H9 (cell line): ENCODE data around the gene ATG9B. TPM values are rescaled to one million over a fixed set of nuclear protein-coding genes. Genes with fewer than 3 reads are reported as not detected.

Experiments used
- DNase-seq: peaks from one replicate; pipeline ENCODE4 v3.0.0-alpha.2; 2017
- H2AFZ ChIP-seq: one replicate; pipeline ENCODE4 v1.6.1; 2013; ENCODE audit warnings: mild to moderate bottlenecking, low read length, control low read depth, moderate library complexity
- H2AK5ac ChIP-seq: 2 replicates; pipeline ENCODE4 v1.6.1; 2013; ENCODE audit warnings: low read length, control low read depth, mixed read lengths; ENCODE audit not compliant: insufficient read length
- H2BK120ac ChIP-seq: one replicate; pipeline ENCODE4 v1.6.1; 2013; ENCODE audit warnings: low read depth, mild to moderate bottlenecking, low read length, control low read depth, inconsistent platforms; ENCODE audit not compliant: poor library complexity, severe bottlenecking
- H2BK12ac ChIP-seq: 2 replicates; pipeline ENCODE4 v1.6.1; 2013; ENCODE audit warnings: low read length, control low read depth, mixed read lengths, low read depth; ENCODE audit not compliant: insufficient read length
- H2BK15ac ChIP-seq: 2 replicates; pipeline ENCODE4 v1.6.1; 2013; ENCODE audit warnings: low read depth, low read length, control low read depth
- H2BK20ac ChIP-seq: one replicate; pipeline ENCODE4 v1.6.1; 2013; ENCODE audit warnings: low read depth, mild to moderate bottlenecking, low read length, control low read depth, inconsistent platforms; ENCODE audit not compliant: poor library complexity, severe bottlenecking
- H2BK5ac ChIP-seq: 2 replicates; pipeline ENCODE4 v1.6.1; 2013; ENCODE audit warnings: low read length, control low read depth, mixed read lengths; ENCODE audit not compliant: insufficient read length
- H3K14ac ChIP-seq: 2 replicates; pipeline ENCODE4 v1.6.1; 2013; ENCODE audit warnings: low read length, control low read depth; ENCODE audit not compliant: insufficient read depth
- H3K18ac ChIP-seq: 2 replicates; pipeline ENCODE4 v1.6.1; 2013; ENCODE audit warnings: low read depth, mild to moderate bottlenecking, mixed read lengths, low read length, control low read depth; ENCODE audit not compliant: insufficient read length
- H3K23ac ChIP-seq: 2 replicates; pipeline ENCODE4 v1.6.1; 2013; ENCODE audit warnings: low read length, control low read depth, mixed read lengths, low read depth; ENCODE audit not compliant: insufficient read length
- H3K23me2 ChIP-seq: 2 replicates; pipeline ENCODE4 v1.6.1; 2013; ENCODE audit warnings: low read depth, mild to moderate bottlenecking, mixed read lengths, low read length, control low read depth; ENCODE audit not compliant: insufficient read length, poor library complexity, severe bottlenecking
- H3K27ac ChIP-seq: 2 replicates; pipeline ENCODE4 v1.5.1; 2013; ENCODE audit warnings: low read length, control low read depth, mixed read lengths, low read depth; ENCODE audit not compliant: insufficient read length
- H3K27me3 ChIP-seq: 2 replicates; pipeline ENCODE4 v1.6.1; 2013; ENCODE audit warnings: low read length, control low read depth, inconsistent platforms; ENCODE audit not compliant: insufficient read depth
- H3K4ac ChIP-seq: 2 replicates; pipeline ENCODE4 v1.6.1; 2013; ENCODE audit warnings: low read depth, mild to moderate bottlenecking, control low read depth, inconsistent platforms, low read length, moderate library complexity
- H3K4me1 ChIP-seq: 2 replicates; pipeline ENCODE4 v1.6.1; 2013; ENCODE audit warnings: low read length, control low read depth, inconsistent platforms; ENCODE audit not compliant: insufficient read depth
- H3K4me2 ChIP-seq: 2 replicates; pipeline ENCODE4 v1.6.1; 2013; ENCODE audit warnings: low read length, control low read depth, mixed read lengths; ENCODE audit not compliant: insufficient read length, insufficient read depth
- H3K56ac ChIP-seq: 2 replicates; pipeline ENCODE4 v1.6.1; 2013; ENCODE audit warnings: low read depth, mild to moderate bottlenecking, mixed read lengths, low read length, control low read depth; ENCODE audit not compliant: insufficient read length
- H3K79me1 ChIP-seq: 2 replicates; pipeline ENCODE4 v1.6.1; 2013; ENCODE audit warnings: low read depth, mild to moderate bottlenecking, moderate library complexity, low read length, control low read depth, inconsistent platforms; ENCODE audit not compliant: insufficient read depth, poor library complexity, severe bottlenecking
- H3K79me2 ChIP-seq: 2 replicates; pipeline ENCODE4 v1.6.1; 2013; ENCODE audit warnings: low read length, control low read depth, inconsistent platforms; ENCODE audit not compliant: insufficient read depth
- H3K9ac ChIP-seq: 2 replicates; pipeline ENCODE4 v1.6.1; 2013; ENCODE audit warnings: low read length, control low read depth, mixed read lengths; ENCODE audit not compliant: insufficient read length; ENCODE audit errors: extremely low read depth
- H3K9me3 ChIP-seq: one replicate; pipeline ENCODE4 v1.6.1; 2013; ENCODE audit warnings: low read depth, low read length, inconsistent platforms; ENCODE audit not compliant: control insufficient read depth
- H3T11ph ChIP-seq: one replicate; pipeline ENCODE4 v1.6.1; 2013; ENCODE audit warnings: mild to moderate bottlenecking, low read length, control low read depth, inconsistent platforms
- H4K20me1 ChIP-seq: one replicate; pipeline ENCODE4 v1.6.1; 2013; ENCODE audit not compliant: control insufficient read depth, insufficient read length, insufficient read depth
- H4K5ac ChIP-seq: 2 replicates; pipeline ENCODE4 v1.6.1; 2013; ENCODE audit warnings: low read depth, mild to moderate bottlenecking, mixed read lengths, low read length, control low read depth; ENCODE audit not compliant: insufficient read length
- H4K8ac ChIP-seq: replicated peaks from 2 replicates; pipeline ENCODE4 v1.6.1; 2013; ENCODE audit warnings: low read length, control low read depth, mixed read lengths, low read depth; ENCODE audit not compliant: insufficient read length
- H4K91ac ChIP-seq: 2 replicates; pipeline ENCODE4 v1.6.1; 2013; ENCODE audit warnings: low read depth, mild to moderate bottlenecking, moderate library complexity, mixed read lengths, low read length, control low read depth; ENCODE audit not compliant: insufficient read length
- H3K27ac Mint-ChIP-seq, 3 experiments: 2 replicates in 2 of 3; 3 replicates in 1 of 3; pipeline ENCODE4 v1.8.0; 2020 to 2021; ENCODE audit warnings: mixed read lengths in 3 of 3, mild to moderate bottlenecking in 1 of 3, moderate library complexity in 1 of 3
- H3K27me3 Mint-ChIP-seq: 2 replicates; pipeline ENCODE4 v1.8.0; 2021; ENCODE audit warnings: low read depth, mild to moderate bottlenecking, moderate library complexity, mixed read lengths
- H3K36me3 Mint-ChIP-seq, 3 experiments: 2 replicates in 2 of 3; 3 replicates in 1 of 3; pipeline ENCODE4 v1.8.0; 2020 to 2021; ENCODE audit warnings: low read depth in 3 of 3, mixed read lengths in 3 of 3; ENCODE audit not compliant: insufficient read depth in 1 of 3
- H3K4me1 Mint-ChIP-seq, 2 experiments: 2 replicates each; pipeline ENCODE4 v1.8.0; 2020; ENCODE audit warnings: mixed read lengths in 2 of 2
- H3K4me3 Mint-ChIP-seq, 2 experiments: 2 replicates in 1 of 2; 3 replicates in 1 of 2; pipeline ENCODE4 v1.8.0; 2020 to 2021; ENCODE audit warnings: mild to moderate bottlenecking in 2 of 2, mixed read lengths in 2 of 2, moderate library complexity in 1 of 2
- H3K9me3 Mint-ChIP-seq, 2 experiments: 2 replicates in 1 of 2; 3 replicates in 1 of 2; pipeline ENCODE4 v1.8.0; 2020; ENCODE audit warnings: mild to moderate bottlenecking in 2 of 2, mixed read lengths in 2 of 2, moderate library complexity in 1 of 2
- WGBS: extraction: QIAGEN DNeasy Blood & Tissue Kit; methylation state at CpG from one replicate; pipeline ENCODE4 v1.1.7; 2013; ENCODE audit warnings: missing lambda C conversion rate, low lambda C conversion rate, mixed read lengths; ENCODE audit not compliant: insufficient read length; ENCODE audit errors: extremely low coverage; 5-methylcytosine and 5-hydroxymethylcytosine counted together
- total RNA-seq: library from RNA; stranded (reverse); gene quantifications from 2 replicates; pipeline ENCODE4 v1.2.1, GENCODE V29; 2021
- TF ChIP-seq, protein P1 (sequence below): fragments of 200-600 bp; sonication (generic); conservative IDR thresholded peaks from 3 replicates; pipeline ENCODE4 v1.8.0; 2021; ENCODE audit warnings: antibody characterized with exemption, mild to moderate bottlenecking

ATG9B gene
- total RNA-seq, 1 experiment from 2014 or later = 1.5 TPM

DNA sequence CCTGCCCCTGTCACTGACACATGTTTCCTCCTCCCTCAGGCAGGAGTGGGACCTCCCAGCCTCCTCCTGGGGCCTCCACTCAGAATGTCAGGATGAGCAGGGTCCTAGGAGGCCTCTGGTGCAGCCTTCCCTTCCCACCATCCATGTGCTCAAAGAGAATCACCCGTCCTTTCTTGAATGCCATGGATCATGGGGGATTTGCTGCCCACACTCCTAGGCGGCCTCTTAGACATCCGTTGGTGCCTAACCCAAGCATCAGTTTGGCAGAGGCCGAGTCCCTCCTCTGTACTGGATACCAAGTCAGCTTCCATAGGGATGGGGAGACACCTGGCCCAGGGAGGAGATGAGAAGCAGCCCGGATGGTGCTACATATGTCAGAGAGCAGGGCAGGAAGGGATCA, 26.5 kb downstream of the ATG9B start:
- peaks cover 0 to 2% (median 0%) of the 10 kb centered on the region in 3 experiments; a peak in 1 of 7 replicates for H3K36me3 Mint-ChIP-seq
- no peaks in the 10 kb centered on the region for H3K23me2 ChIP-seq
- WGBS = no CpG with 5 or more reads among the region's 5 CpGs

More for the DNA sequence above, 26.5 kb downstream of the ATG9B start:
- no peak overlapping the region; the same call in 1 of the 2 replicates for H3K14ac ChIP-seq
- no peaks in the 10 kb centered on the region for H3K27me3 ChIP-seq
- no peak overlapping the region for H4K8ac ChIP-seq
- no peak overlapping the region for H3K9ac ChIP-seq
- no peaks in the 10 kb centered on the region for H4K20me1 ChIP-seq
- H3K27ac ChIP-seq = no peak overlapping the region
- peaks cover 1% of the 10 kb centered on the region for H3K27me3 Mint-ChIP-seq
- H2BK5ac ChIP-seq = no peak overlapping the region
- no peak overlapping the region for H3K4ac ChIP-seq
- no peak overlapping the region for H2BK15ac ChIP-seq
- H2BK120ac ChIP-seq = no peak overlapping the region
- H4K91ac ChIP-seq = no peak overlapping the region
- H2AFZ ChIP-seq = no peak overlapping the region
- H2BK20ac ChIP-seq = no peak overlapping the region
- H2AK5ac ChIP-seq = no peak overlapping the region
- no peak overlapping the region for H3T11ph ChIP-seq
- H3K9me3 ChIP-seq = no peaks in the 10 kb centered on the region
- no peak overlapping the region for H3K56ac ChIP-seq
- H3K4me2 ChIP-seq = no peak overlapping the region
- peaks cover 2 to 18% of the 10 kb centered on the region in 2 experiments for H3K4me1 Mint-ChIP-seq
- DNase-seq = peak; percentile 17
- H3K27ac Mint-ChIP-seq = no peak overlapping the region
- no peaks in the 10 kb centered on the region for H3K79me2 ChIP-seq
- no peak overlapping the region for H2BK12ac ChIP-seq
- no peak overlapping the region for H4K5ac ChIP-seq
- TF ChIP-seq, protein P1, sequence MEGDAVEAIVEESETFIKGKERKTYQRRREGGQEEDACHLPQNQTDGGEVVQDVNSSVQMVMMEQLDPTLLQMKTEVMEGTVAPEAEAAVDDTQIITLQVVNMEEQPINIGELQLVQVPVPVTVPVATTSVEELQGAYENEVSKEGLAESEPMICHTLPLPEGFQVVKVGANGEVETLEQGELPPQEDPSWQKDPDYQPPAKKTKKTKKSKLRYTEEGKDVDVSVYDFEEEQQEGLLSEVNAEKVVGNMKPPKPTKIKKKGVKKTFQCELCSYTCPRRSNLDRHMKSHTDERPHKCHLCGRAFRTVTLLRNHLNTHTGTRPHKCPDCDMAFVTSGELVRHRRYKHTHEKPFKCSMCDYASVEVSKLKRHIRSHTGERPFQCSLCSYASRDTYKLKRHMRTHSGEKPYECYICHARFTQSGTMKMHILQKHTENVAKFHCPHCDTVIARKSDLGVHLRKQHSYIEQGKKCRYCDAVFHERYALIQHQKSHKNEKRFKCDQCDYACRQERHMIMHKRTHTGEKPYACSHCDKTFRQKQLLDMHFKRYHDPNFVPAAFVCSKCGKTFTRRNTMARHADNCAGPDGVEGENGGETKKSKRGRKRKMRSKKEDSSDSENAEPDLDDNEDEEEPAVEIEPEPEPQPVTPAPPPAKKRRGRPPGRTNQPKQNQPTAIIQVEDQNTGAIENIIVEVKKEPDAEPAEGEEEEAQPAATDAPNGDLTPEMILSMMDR = no peak
- H3K23ac ChIP-seq = no peak overlapping the region
- H3K4me3 Mint-ChIP-seq = 0 out of 5 replicates have a peak overlapping the region, but pooled peaks of 1 of the 2 experiments have one; percentile 16
- H3K79me1 ChIP-seq = no peaks in the 10 kb centered on the region
- H3K18ac ChIP-seq = no peak overlapping the region
- no peaks in the 10 kb centered on the region for H3K9me3 Mint-ChIP-seq
- no peaks in the 10 kb centered on the region; the same call in 1 of the 2 replicates for H3K4me1 ChIP-seq
